Fibroblast of lung (primary cell): ENCODE measurements around the gene UNC13C. TPM values are rescaled to one million over a fixed set of nuclear protein-coding genes. Genes with fewer than 3 reads are reported as not detected.

ENCODE experiments used
- DNase-seq, 2 donors: peaks; one replicate each; pipeline versions ENCODE4 v3.0.0 to v3.0.0-alpha.2; 2010; ENCODE audit warnings: low read depth in 2 of 2
- H2AFZ ChIP-seq: 2 replicates; pipeline ENCODE4 v1.5.1; 2012; ENCODE audit warnings: low read length, control low read depth, inconsistent platforms
- H3K27ac ChIP-seq: 2 replicates; pipeline ENCODE4 v1.5.1; 2011; ENCODE audit warnings: low read length, control low read depth; ENCODE audit not compliant: insufficient read depth
- H3K27me3 ChIP-seq: 2 replicates; pipeline ENCODE4 v1.5.1; 2011; ENCODE audit warnings: mild to moderate bottlenecking, low read length; ENCODE audit not compliant: control insufficient read depth, insufficient read depth
- H3K36me3 ChIP-seq: 2 replicates; pipeline ENCODE4 v1.5.1; 2011; ENCODE audit warnings: low read length; ENCODE audit not compliant: control insufficient read depth, insufficient read depth
- H3K4me1 ChIP-seq: 2 replicates; pipeline ENCODE4 v1.5.1; 2011; ENCODE audit warnings: low read length; ENCODE audit not compliant: control insufficient read depth, insufficient read depth; ENCODE audit errors: extremely low read depth
- H3K4me2 ChIP-seq: 2 replicates; pipeline ENCODE4 v1.5.1; 2011; ENCODE audit warnings: low read length, control low read depth; ENCODE audit not compliant: insufficient read depth; ENCODE audit errors: extremely low read depth
- H3K4me3 ChIP-seq, 4 experiments: fragments of 200-600 bp in 1 of 4; sonication (generic) in 1 of 4; replicated peaks in 1 of 4; 2 replicates each; pipeline ENCODE4 v1.5.1; 2011 to 2016; ENCODE audit warnings: low read length in 4 of 4, low read depth in 3 of 4, mild to moderate bottlenecking in 3 of 4, control low read depth in 2 of 4, inconsistent platforms in 1 of 4, mixed read lengths in 1 of 4; ENCODE audit not compliant: insufficient read depth in 1 of 4; ENCODE audit errors: control extremely low read depth in 1 of 4
- H3K79me2 ChIP-seq: 2 replicates; pipeline ENCODE4 v1.5.1; 2012; ENCODE audit warnings: mild to moderate bottlenecking, low read length, inconsistent platforms; ENCODE audit not compliant: control insufficient read depth, insufficient read depth
- H3K9ac ChIP-seq: 2 replicates; pipeline ENCODE4 v1.5.1; 2011; ENCODE audit warnings: mild to moderate bottlenecking, low read length, control low read depth; ENCODE audit not compliant: insufficient read depth
- H3K9me3 ChIP-seq: 2 replicates; pipeline ENCODE4 v1.5.1; 2012; ENCODE audit warnings: low read depth, low read length; ENCODE audit not compliant: control insufficient read depth, insufficient read depth
- H4K20me1 ChIP-seq: 2 replicates; pipeline ENCODE4 v1.5.1; 2011; ENCODE audit warnings: low read length; ENCODE audit not compliant: control insufficient read depth, insufficient read depth; ENCODE audit errors: extremely low read depth
- CTCF ChIP-seq, 2 donors: IDR thresholded peaks in 1 of 2; conservative IDR thresholded peaks in 1 of 2; 1 replicate in 1 of 2; 2 replicates in 1 of 2; pipeline ENCODE4 v1.5.1; 2011 to 2012; ENCODE audit warnings: low read length in 2 of 2, control low read depth in 1 of 2, inconsistent platforms in 1 of 2, low read depth in 1 of 2, mild to moderate bottlenecking in 1 of 2
- EZH2 ChIP-seq: IDR thresholded peaks from 2 replicates; pipeline ENCODE4 v1.5.1; 2012; ENCODE audit warnings: low read length, control low read depth, mild to moderate bottlenecking; ENCODE audit errors: missing control alignments
- polyA plus RNA-seq, 2 donors: library from polyadenylated mRNA; depleted of rRNA in 1 of 2; stranded (reverse) in 1 of 2; unstranded in 1 of 2; fragments of >200 nt; gene quantifications; 2 replicates each; pipeline ENCODE4 v1.2.1, GENCODE V29; 2011 to 2012; ENCODE audit warnings: missing spikeins in 1 of 2
- total RNA-seq: library from RNA; depleted of rRNA; stranded (reverse); fragments of >200 nt; gene quantifications from 2 replicates; pipeline ENCODE4 v1.2.1, GENCODE V29; 2014

The UNC13C gene
- total and polyA plus RNA-seq, 2 donors (not counting 1 experiment from before 2014, with no cell fraction given), result not detected

- Histone ChIP-seq H3K79me2 (no peaks in the 10 kb centered on the region), H3K4me3 (no peak overlapping the region), H3K27ac (no peak overlapping the region), H3K4me1 (no peaks in the 10 kb centered on the region), H3K9me3 (no peaks in the 10 kb centered on the region), H2AFZ (no peak overlapping the region), H3K27me3 (no peaks in the 10 kb centered on the region), H3K4me2 (no peak overlapping the region), H4K20me1 (no peaks in the 10 kb centered on the region), H3K36me3 (no peaks in the 10 kb centered on the region), H3K9ac (no peak overlapping the region)
- TF ChIP-seq EZH2, result no peak
- no peak for TF ChIP-seq CTCF (conservative IDR thresholded peaks at IDR 0.05 in 1 of 2, IDR thresholded peaks at IDR 0.05 in 1 of 2; ENCODE audit: low read depth in 1 of 2, low read length in 2 of 2)
- no peak for DNase-seq
Measured at GRCh38 chr15:54353726-54354125, 375.5 kb downstream of the UNC13C start.

- H3K9me3 ChIP-seq, result no peaks in the 10 kb centered on the region
Measured at GRCh38 chr15:54354341-54354740, 376.1 kb downstream of the UNC13C start.

GRCh38 chr15:54364961-54365360, 386.7 kb downstream of the UNC13C start:
- TF ChIP-seq EZH2 (no peak), CTCF (conservative IDR thresholded peaks at IDR 0.05 in 1 of 2, IDR thresholded peaks at IDR 0.05 in 1 of 2; ENCODE audit: low read depth in 1 of 2, low read length in 2 of 2) (no peak)
- DNase-seq, result no peak
- Histone ChIP-seq H3K9me3 (no peaks in the 10 kb centered on the region), H3K27me3 (no peaks in the 10 kb centered on the region), H3K9ac (no peak overlapping the region), H3K27ac (no peak overlapping the region), H3K4me2 (no peak overlapping the region), H4K20me1 (no peaks in the 10 kb centered on the region), H3K79me2 (no peaks in the 10 kb centered on the region), H2AFZ (no peak overlapping the region), H3K4me3 (no peak overlapping the region), H3K36me3 (no peaks in the 10 kb centered on the region), H3K4me1 (no peaks in the 10 kb centered on the region)

More at GRCh38 chr15:54354341-54354740, 376.1 kb downstream of the UNC13C start:
- H3K9ac ChIP-seq, result no peak overlapping the region
- DNase-seq, result no peak
- H3K27ac ChIP-seq, result no peak overlapping the region
- H3K79me2 ChIP-seq, result no peaks in the 10 kb centered on the region
- H3K27me3 ChIP-seq, result no peaks in the 10 kb centered on the region
- H4K20me1 ChIP-seq, result no peaks in the 10 kb centered on the region
- TF ChIP-seq CTCF (conservative IDR thresholded peaks at IDR 0.05 in 1 of 2, IDR thresholded peaks at IDR 0.05 in 1 of 2; ENCODE audit: low read depth in 1 of 2, low read length in 2 of 2) (no peak), EZH2 (no peak)
- no peaks in the 10 kb centered on the region for H3K4me1 ChIP-seq
- no peak overlapping the region for H3K4me2 ChIP-seq
- H3K36me3 ChIP-seq, result no peaks in the 10 kb centered on the region
- H3K4me3 ChIP-seq, result no peak overlapping the region
- no peak overlapping the region for H2AFZ ChIP-seq
